Left lobe of liver (tissue), 2 donors: Measurements from ENCODE around the gene ATP2B2. TPM values are rescaled to one million over a fixed set of nuclear protein-coding genes. Genes with fewer than 3 reads are reported as not detected.
A peak's percentile ranks its signal among the peaks of the same experiment; 100 is the strongest.
"Not testable (repeated sequence)": the region's sequence is repeated elsewhere in the genome, so short reads cannot be mapped to it uniquely, and the experiment has no call there.

Source experiments
- ATAC-seq: fragments of 200-7000 bp; cut with Tn5 transposase; one replicate; pipeline ENCODE4 v1.9.1; 2020; ENCODE audit warnings: mild to moderate bottlenecking, moderate library complexity
- DNase-seq: peaks from one replicate; pipeline ENCODE4 v3.0.0-alpha.2; 2020; ENCODE audit warnings: low spot score
- total RNA-seq: library from RNA; stranded (reverse); gene quantifications from one replicate; pipeline ENCODE4 v1.2.1, GENCODE V29; 2021
- donor health status: DM: no; HTN: no; CAD: no; lungs with moderate emphysema.
- donor health status: DM: no; HTN: yes; CAD: no.

ATP2B2 gene
- total RNA-seq: 37.9 TPM

DNA sequence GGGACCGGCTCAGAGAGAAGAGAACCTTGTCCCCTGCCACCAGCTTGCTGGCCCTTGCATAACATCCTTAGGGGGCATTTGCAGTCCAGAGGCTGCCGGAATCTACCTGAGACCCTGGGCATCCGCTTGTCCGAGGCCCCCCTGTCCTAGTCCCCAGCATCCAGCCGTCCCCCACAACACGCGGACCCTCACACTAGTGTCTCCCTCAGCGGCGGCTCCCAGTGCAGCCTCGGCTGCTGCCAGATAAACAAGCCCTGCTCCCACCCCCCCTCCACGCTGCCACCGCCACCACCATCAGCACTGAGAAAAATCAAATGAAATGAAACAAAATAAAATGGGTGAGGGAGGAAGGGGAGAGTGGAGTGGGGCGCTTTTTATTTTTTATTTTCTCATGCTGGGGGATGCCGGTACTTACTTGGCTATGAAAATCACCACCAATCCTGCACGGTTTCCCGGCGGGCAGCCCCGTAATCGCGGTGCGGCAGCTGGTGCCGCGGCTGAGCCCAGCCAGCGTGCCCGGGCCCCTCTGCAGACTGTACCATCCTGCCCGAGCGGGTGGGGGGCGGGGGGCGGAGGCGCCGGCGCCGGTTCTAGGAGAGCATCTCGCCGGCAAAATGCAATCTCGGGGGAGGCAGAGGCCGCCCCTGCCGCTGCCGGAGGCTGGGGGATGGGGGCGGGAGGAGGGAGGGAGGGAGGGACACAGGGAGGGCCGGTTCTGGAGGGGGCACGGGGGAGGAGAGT is at the start of gene ATP2B2:
ATP2B2 (minus strand) TSS at position 537 of the 741 bp plus-strand sequence. CDS start 56,043 bp downstream, outside the sequence.
- DNase-seq (no peak), ATAC-seq (peak; percentile 41)

DNA sequence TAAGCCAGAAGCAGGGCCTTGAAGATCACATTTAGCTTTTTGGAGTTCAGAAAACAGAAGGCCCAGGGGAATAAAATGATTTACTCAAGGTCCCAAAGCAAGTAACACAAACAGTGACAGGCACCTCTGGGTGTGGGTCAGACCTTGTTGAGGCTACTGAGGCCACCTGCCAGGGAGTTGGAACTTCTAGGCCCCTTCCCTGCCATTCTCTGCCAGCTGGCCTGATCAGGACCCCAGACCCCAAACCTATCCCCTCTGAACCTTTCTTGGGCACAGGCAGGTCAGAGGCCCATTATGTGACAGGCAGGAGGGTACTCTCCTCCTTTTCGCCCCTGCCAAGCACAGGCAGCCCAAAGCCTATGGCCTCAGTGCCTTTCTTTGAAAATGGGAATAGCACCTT is 49.4 kb upstream of the ATP2B2 start:
- DNase-seq: peak; percentile 21
- ATAC-seq: no peak

DNA sequence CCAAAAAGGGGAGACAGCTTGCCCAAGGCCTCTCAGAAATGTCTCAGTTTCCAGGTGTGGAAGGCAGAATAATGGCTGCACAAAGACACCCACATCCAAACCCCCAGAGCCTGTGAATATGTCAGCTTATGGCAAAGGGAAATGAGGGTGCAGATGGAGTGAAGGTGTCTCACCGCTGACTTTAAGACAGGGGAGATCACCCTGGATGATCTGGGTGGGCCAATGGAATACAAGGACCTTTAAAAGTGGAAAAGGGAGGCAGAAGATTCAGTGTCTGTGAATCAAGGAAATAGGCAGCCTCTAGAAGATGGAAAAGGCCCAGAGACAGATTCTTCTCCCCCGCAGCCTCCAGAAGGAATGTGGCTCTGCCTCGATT is 48.8 kb upstream of the ATP2B2 start:
- peak; percentile 8 for DNase-seq

DNA sequence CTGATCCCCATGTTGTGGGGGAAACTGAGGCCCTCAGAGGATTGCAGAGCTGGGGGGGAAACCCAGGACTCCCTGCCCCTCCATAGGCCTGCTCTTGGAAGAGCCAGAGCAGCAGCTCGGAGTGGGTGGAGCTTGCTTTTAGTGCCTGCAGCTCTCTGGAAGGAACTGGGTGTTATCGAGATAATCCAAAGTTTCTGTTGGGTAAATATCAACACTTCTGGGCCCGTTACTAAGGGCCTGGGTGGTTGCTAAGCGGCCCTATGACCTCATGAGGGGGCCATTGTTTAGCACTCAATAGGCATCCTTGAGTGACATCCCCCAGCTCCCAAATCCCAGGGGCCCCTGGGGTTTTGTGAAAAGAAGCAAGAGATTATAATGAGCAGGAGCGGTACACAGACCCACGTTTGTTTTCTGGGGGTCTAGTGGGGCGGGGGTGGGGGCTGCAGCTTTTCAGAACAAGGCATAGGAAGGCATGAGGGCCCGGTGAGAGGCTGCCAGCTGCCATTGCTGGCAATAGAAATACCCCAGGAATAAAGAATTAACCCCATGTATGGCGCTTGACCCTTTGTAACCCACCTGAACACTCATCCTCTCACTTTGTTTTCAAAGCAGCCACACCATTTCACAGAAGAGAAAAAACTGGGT is 48.3 kb upstream of the ATP2B2 start:
- DNase-seq: peak; percentile 6
- ATAC-seq: no peak

More for the DNA sequence above, 48.8 kb upstream of the ATP2B2 start:
- ATAC-seq: no peak

DNA sequence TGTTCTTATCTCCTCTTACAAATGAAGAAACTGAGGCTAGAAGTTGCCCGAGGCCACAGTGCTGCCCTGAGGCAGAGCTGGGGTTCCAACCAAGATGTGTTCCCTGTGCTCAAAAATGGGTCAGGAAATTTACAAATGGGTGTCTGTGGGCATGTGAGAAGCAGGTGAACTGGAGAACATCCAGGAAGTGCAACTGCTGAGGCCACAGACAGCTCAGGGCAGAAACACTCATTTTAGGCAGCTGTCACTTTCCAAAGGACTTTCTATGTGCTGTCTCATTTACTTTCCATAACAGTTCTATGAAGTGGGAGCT is 47.2 kb upstream of the ATP2B2 start:
- ATAC-seq (peak; percentile 16), DNase-seq (no peak)

DNA sequence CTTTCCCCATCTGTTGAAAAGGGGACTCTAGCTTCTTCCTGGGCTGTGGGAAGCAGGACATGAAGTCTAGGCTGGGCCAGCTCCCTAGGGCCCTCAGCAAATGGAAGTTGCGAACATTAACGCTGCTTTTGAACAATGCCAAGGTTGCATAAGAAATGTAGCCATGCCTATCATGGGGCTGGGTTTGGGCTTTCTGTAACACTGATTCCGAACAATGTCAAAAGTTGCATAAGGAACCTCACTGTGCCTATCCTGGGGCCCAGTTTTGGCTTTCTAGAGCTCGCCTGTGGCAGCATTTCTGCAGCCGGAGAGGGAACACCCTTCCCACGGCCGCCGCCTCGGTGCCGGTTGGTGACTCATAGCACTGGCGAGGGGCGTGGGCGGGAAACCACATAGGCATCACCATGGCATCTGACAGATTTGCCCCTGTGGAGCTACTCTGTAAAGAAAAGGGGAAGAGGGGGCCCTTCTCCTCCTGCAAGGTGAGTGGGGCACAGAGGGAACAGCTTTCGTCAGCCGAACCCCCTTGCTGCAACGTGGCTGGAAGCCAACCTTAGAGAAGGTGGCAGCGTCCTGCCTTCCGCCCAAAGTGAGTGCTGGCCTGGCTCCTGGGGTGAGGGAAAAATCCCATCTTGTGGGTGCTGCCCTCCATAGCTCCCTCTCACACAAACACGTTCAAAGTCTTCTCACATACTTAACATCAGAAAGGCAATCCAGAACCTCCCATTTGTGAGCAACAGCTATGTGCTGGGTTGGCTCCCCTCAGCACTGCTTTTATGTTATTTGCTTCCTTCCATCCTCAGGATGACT is 46.6 kb upstream of the ATP2B2 start:
- ATAC-seq (no peak), DNase-seq (peak; percentile 24)

DNA sequence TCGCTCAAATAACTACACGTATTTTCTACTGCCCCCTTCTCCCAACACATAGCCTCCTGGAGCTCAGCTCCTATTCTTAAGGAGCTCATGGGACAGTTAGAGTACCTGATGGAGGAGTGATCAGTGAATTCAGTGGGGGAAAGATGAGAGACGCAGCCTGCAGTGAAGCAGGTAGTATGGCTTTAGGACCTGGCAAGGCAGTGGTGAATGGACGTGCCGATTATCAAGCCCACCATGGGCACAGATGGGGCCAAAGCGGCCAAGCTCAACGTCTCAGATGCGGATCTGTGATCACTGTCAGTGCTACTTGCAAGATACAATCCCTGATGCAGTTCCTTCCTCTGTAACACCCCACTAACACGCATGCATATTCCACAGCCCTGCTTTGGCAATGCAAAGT is 45.8 kb upstream of the ATP2B2 start:
- ATAC-seq (no peak), DNase-seq (peak; percentile 1)

DNA sequence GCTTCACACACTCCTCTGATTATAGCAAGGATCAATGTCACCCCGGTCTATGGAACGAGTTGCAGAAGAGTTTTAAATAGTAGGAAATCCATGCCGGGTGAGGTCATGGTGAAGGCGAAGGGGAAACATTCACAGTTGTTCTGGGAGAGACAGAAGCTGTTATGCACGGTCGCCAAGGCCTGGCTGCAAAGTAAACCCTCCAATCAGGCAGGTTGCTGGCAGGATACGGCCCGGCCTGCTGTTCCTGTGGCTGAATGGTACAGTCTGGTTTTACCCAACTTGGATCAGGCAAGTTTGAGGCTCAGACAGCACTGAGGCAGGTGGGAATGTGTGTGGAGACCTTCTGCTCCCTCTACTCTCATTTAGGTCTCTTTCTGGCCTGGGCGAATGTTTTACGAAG is 45.3 kb upstream of the ATP2B2 start:
- ATAC-seq: no peak
- peak; percentile 28 for DNase-seq

DNA sequence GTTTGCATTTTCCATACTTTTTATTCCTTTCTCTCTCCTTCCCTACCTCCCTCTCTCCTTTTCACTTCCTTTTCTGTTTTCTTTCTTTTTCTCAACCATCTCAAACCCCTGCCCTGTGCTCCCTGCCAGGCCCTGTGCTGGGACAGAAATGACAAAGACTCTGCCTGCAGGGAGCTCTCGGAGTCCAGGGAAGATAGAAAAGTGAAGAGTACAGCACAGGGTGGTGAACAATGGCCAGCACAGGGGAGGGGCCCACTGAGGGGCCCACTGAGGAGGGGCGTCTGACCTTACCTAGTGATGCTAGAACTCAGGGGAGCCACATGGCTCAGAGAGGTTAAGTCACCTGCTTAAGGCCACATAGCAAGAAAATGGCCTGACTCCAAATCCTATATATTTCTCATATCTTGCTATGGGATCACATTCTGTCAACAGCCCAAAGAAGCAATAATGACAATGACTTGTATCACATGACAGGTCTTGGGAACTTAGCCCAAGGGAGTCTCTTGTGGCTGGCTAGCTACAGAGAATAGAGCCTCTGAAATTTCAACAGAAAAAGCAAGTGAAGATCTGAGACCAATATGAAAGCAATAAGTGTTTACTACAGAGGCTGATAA is 44.3 kb upstream of the ATP2B2 start:
- DNase-seq (no peak), ATAC-seq (no peak)

DNA sequence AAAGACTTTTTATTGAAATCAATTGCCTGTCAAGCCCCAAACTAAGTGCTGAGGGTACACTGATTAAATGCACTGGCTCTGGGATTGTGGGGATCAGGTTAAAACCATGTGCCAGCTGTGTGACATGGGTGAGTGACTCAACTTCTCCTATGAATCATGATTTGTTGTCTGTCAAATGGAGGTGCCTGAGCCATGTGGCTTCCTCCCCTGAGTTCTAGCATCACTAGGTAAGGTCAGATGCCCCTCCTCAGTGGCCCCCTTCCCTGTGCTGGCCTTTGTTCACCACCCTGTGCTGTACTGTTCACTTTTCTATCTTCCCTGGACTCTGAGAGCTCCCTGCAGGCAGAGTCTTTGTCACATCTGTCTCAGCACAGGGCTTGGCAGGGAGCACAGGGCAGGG is 43.6 kb upstream of the ATP2B2 start:
- no peak for ATAC-seq
- peak; percentile 23 for DNase-seq

DNA sequence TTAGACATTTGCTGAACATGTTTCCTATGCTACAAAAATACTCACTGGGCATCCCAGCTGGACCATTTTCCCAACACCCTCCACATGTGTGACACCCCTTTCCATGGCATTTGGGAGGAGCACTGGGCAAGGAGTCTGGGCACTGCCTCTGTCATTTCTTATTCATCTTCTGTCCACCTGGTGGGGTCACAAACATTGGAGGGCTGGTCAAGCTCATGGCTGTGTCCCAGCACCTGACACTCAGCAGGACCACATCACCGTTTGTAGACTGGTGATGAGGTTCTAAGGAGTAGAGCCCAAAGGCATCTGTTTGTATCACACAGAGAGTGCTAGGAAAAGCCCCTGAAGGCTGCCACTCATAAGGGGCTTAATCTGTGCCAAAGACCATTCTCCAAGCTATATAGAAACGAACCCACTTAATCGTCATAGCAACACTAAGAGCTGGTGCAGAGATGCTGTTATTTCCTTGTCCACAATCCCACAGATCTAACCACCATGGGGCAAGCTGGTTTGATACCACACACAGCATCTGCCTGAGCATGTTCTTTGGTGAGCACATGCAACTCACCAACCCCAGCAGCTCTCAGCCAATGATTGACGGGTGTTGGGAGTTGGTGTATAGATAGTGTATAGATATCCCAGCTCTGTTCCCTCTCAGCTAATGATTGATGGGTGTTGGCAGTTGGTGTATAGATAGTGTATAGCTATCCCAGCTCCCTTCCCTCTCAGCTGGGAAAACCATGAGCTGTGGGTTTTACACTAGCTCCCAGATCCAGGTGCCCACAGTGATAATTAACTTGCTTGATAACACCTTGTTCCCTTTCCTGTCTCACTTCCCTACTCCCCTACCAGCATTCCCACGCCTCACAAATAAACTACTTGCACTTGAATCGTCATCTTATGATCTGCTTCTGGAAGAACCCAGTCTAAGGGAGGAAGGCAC is 42.7 kb upstream of the ATP2B2 start:
- DNase-seq: peak; percentile 12
- ATAC-seq: no peak

DNA sequence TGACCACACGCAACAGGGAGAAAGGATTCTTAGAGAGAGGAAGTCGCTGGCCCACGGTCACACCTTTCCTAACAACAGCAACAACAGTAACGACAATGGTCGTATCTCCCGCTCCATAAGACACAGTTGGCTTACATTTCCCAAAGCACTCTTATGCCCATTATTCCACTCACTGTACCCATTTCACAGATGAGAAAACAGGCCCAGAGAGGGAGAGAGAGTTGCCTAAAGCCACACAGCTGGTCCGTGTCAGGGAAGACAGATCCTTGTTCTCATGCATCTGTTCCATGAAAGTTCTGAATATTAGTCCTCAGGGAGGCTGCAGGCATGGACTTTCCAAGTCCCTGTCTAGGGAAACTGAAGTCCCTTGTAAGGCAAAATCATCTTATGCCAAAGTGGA is 42.0 kb upstream of the ATP2B2 start:
- DNase-seq: no peak

DNA sequence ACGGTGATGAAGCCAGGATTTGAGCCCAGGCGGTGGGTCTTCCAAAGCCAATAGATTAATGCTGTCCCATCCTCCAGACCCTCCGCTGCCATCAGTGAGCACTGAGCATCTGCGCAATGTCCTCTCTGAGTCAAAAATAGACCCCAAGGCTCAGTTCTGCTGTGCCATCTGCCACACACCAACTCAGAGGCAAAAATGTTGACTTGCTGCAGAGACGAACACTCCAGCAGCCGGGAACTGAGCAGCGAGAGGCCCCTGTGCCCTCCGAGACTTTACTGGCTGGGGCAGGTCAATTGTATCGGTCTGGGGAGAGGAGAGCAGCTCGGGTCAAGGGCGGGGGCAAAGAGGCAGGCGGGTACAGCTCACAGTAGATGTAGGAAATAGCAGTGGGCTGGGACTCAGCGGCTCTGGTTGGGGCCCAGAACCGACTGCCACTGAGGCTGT is 41.5 kb upstream of the ATP2B2 start:
- ATAC-seq (no peak), DNase-seq (peak; percentile 31)

More for the DNA sequence above, 42.0 kb upstream of the ATP2B2 start:
- no peak for ATAC-seq

DNA sequence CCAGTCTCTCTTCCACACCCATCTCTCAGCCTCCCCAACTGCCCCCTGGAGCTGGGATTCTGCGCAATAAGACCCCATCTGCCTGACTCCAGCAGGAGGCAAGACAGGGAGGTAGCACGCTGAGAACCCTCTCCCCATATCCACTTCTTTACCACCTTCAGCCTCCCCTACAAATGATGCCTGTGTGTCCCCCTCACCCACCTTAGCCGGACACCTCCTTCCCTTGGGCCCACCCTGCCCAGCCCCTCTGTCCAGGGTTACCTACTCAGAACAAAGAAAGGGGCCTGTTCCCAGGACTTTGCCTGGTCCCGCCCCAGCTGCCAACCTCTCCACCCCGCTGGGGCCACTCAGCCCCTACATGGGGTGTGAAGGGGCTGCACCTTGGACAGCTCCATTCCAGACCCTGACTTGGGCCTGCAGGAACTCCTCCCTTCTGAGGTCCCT is 40.8 kb upstream of the ATP2B2 start:
- ATAC-seq (no peak), DNase-seq (peak; percentile 6)

DNA sequence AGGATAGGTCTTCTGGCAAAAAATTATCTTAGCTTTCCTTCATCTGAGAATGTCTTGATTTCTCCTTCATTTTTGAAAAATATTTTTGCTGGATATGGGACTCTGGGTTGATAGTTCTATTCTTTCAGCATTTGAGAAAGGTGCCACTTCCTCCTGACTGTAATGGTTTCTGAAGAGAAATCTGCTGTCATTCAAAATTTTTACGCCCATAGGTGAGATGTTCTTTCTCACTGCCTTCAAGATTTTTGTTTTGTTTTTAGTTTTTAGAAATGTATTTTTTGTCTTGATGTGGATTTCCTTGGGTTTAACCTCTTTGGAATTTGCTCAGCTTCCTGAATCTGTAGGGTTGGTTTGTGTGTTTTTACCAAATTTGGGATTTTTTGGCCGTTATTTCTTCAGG is 37.1 kb upstream of the ATP2B2 start:
- no peak for ATAC-seq
- DNase-seq: no peak

DNA sequence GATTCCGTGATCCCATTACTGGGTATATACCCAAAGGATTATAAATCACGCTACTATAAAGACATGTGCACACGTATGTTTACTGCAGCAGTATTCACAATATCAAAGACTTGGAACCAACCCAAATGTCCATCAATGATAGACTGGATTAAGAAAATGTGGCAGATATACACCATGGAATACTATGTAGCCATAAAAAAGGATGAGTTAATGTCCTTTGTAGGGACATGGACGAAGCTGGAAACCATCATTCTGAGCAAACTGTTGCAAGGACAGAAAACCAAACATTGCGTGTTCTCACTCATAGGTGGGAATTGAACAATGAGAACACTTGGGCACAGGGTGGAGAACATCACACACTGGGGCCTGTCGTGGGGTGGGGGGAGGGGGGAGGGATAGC is 35.0 kb upstream of the ATP2B2 start:
- ATAC-seq: not testable (repeated sequence)

DNA sequence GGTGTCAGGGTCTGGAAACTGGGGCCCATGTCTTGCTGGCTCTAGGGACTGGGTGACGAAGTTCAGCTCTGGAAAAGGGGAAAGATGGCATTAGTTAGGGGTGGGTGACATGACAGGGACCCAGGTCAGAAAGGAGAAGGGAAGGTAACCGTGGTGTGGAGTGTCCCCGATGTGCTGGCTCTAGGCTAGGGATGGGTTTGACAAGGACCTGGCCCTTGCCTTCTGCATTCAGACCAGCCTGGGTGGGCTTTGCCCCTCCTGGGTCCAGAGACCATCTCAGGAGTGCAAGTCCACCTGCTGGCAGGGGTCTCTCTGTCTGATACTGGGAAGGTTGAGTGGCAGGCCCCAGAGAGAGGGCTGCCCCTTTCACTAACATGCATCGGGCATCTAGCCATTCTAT is 28.7 kb upstream of the ATP2B2 start:
- no peak for ATAC-seq
- DNase-seq: peak; percentile 21

More for the DNA sequence above, 35.0 kb upstream of the ATP2B2 start:
- DNase-seq: not testable (repeated sequence)

DNA sequence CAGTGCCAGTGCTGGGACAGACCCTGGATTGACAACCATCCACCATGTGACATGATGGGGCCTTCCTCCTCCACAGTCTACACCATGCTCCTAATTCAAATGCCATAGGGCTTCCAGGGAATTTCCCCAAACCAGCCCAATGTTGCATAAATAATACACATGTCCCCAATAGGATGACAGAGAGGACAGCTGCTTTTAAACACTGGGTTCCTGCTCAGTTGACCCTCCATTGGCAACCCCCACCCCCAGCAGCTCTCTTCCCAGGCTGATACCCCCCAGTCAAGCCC is 28.3 kb upstream of the ATP2B2 start:
- DNase-seq (no peak), ATAC-seq (no peak)

DNA sequence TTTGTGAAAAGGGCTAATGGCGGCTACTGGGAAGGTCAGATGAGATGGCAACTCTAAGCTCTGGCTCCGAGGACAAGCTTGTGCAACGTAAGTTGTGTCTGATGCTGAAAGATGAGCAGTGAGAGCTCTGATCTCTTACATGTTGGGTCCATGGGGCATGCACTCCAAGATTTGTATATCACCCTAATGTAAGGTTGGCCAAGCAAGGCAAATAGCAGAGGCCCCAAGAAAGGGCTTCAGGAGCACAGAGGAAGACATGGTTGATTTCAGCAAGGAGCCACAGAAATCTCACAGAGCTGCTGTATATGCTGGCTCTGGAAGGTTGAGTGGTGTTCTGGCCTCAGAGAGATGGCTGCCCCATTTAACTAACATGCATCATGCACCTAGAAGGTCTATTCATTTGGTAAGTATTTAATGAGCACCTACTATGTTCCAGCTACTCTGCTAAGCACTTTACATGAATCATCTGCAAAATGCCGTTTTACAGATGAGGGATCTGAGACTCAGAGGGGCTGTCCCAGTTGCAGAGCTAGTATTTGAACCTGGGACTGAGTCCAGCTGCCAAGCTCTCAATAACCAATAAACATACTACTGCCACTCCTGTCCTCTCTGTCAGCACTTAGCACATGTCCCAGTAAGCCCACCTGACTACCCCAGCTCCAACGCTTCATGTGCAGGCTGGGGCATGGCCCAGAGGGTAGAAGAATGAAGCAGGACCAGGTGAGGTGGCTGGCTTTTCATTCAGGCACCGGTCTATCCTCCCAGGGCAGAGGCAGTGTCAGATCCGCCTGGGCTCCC is 27.8 kb upstream of the ATP2B2 start:
- ATAC-seq: no peak
- peak; percentile 27 for DNase-seq

DNA sequence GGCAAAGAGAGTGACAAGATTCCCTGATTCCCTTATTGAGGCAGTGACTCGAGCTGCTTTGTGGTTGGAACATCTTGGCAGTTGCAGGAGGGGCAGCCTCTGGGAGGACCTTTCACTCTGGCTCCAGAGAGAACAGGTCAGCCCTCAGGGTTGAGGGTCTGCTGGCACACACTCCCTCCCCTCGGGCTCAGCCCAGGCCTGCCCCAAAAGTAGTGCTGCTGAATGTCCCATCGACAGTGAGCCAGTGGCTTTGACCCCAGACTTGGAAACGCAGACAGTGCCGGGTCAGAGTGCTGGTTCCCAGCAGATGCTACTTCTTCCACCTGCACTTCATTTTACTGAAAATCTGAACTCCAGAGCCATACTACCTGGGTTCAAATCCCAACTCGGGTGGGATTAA is 25.6 kb upstream of the ATP2B2 start:
- no peak for ATAC-seq
- DNase-seq: peak; percentile 23
